GM12878 (cell line): Measurements from ENCODE around the gene FAM222A.

Experiments used
- BCL11A ChIP-seq: IDR thresholded peaks from 2 replicates; pipeline ENCODE4 v1.6.1; 2011; ENCODE audit warnings: low read depth, low read length
- BCL3 ChIP-seq: IDR thresholded peaks from 2 replicates; pipeline ENCODE4 v1.6.1; 2011; ENCODE audit warnings: borderline replicate concordance, low read depth, mild to moderate bottlenecking, moderate library complexity, low read length; ENCODE audit not compliant: insufficient read depth, poor library complexity, severe bottlenecking
- CHD2 ChIP-seq: IDR thresholded peaks from 2 replicates; pipeline ENCODE4 v1.6.1; 2011; ENCODE audit warnings: low read depth, low read length, improper control_type of control experiment, borderline replicate concordance
- CREM ChIP-seq: IDR thresholded peaks from 2 replicates; pipeline ENCODE4 v1.6.1; 2014; ENCODE audit warnings: antibody characterized with exemption, low read depth
- CTCF ChIP-seq, 3 experiments: IDR thresholded peaks in 2 of 3; conservative IDR thresholded peaks in 1 of 3; 2 replicates each; pipeline ENCODE4 v1.5.1; 2011; ENCODE audit warnings: low read depth in 3 of 3, low read length in 3 of 3, mild to moderate bottlenecking in 3 of 3, control low read depth in 2 of 3, moderate library complexity in 2 of 3, inconsistent platforms in 1 of 3, mixed read lengths in 1 of 3; ENCODE audit not compliant: control insufficient read depth in 2 of 3, insufficient read depth in 1 of 3; ENCODE audit errors: extremely low read depth in 1 of 3
- GABPA ChIP-seq: IDR thresholded peaks from 2 replicates; pipeline ENCODE4 v1.6.1; 2014; ENCODE audit warnings: antibody characterized with exemption, low read depth, mild to moderate bottlenecking, inconsistent platforms
- LARP7 ChIP-seq: fragments of 450-650 bp; IDR thresholded peaks from 2 replicates; pipeline ENCODE4 v1.6.1; 2017; ENCODE audit warnings: mild to moderate bottlenecking
- POLR2AphosphoS2 ChIP-seq: IDR thresholded peaks from 2 replicates; pipeline ENCODE4 v1.6.1; 2011; ENCODE audit warnings: low read depth, mild to moderate bottlenecking, low read length, improper control_type of control experiment, moderate library complexity
- RAD21 ChIP-seq: IDR thresholded peaks from 2 replicates; pipeline ENCODE4 v1.6.1; 2011; ENCODE audit warnings: mild to moderate bottlenecking, low read depth, low read length, moderate library complexity; ENCODE audit not compliant: insufficient read depth
- RFX5 ChIP-seq: IDR thresholded peaks from 2 replicates; pipeline ENCODE4 v1.6.1; 2011; ENCODE audit warnings: low read depth, low read length, improper control_type of control experiment
- SP1 ChIP-seq: IDR thresholded peaks from one replicate; pipeline ENCODE4 v1.6.1; 2011; ENCODE audit warnings: low read depth, low read length
- USF1 ChIP-seq: IDR thresholded peaks from 2 replicates; pipeline ENCODE4 v1.6.1; 2011; ENCODE audit warnings: borderline replicate concordance, low read depth, mild to moderate bottlenecking, moderate library complexity, mixed read lengths, low read length; ENCODE audit not compliant: insufficient read depth; ENCODE audit errors: extremely low read length

- no peak for TF ChIP-seq CHD2
- TF ChIP-seq POLR2AphosphoS2 = no peak
- no peak for TF ChIP-seq CREM
- no peak for TF ChIP-seq CTCF (IDR thresholded peaks at IDR 0.05 in 2 of 3, conservative IDR thresholded peaks at IDR 0.05 in 1 of 3; ENCODE audit: control insufficient read depth in 2 of 3, extremely low read depth in 1 of 3, insufficient read depth in 1 of 3, low read depth in 3 of 3, low read length in 3 of 3)
- no peak for TF ChIP-seq RFX5
- TF ChIP-seq RAD21 = no peak
- TF ChIP-seq GABPA = no peak
- no peak for TF ChIP-seq BCL3
- TF ChIP-seq USF1 = no peak
- no peak for TF ChIP-seq SP1
- TF ChIP-seq BCL11A = no peak
- TF ChIP-seq LARP7 = no peak
These were observed 30.4 kb downstream of the FAM222A start for GRCh38 chr12:109744026-109744425.
